Osteoblast (primary cell): ENCODE results near the gene MDM4. TPM values are rescaled to one million over a fixed set of nuclear protein-coding genes. Genes with fewer than 3 reads are reported as not detected.

Experiments
- DNase-seq: peaks from one replicate; pipeline ENCODE4 v3.0.0; 2011; ENCODE audit warnings: low spot score, mixed read lengths; ENCODE audit not compliant: insufficient read length; ENCODE audit errors: missing footprints
- H2AFZ ChIP-seq: 2 replicates; pipeline ENCODE4 v1.6.0; 2011; ENCODE audit warnings: mild to moderate bottlenecking, low read length
- H3K27ac ChIP-seq: 2 replicates; pipeline ENCODE4 v1.5.1; 2011; ENCODE audit warnings: mild to moderate bottlenecking, low read depth, low read length, moderate library complexity
- H3K27me3 ChIP-seq: 2 replicates; pipeline ENCODE4 v1.6.0; 2012; ENCODE audit warnings: mild to moderate bottlenecking, control low read depth, inconsistent platforms, low read length, moderate library complexity; ENCODE audit not compliant: insufficient read depth
- H3K36me3 ChIP-seq: 2 replicates; pipeline ENCODE4 v1.5.1; 2011; ENCODE audit warnings: mild to moderate bottlenecking, low read length, control low read depth, moderate library complexity; ENCODE audit not compliant: insufficient read depth
- H3K4me1 ChIP-seq: 2 replicates; pipeline ENCODE4 v1.5.1; 2011; ENCODE audit warnings: mild to moderate bottlenecking, low read length, control low read depth, moderate library complexity; ENCODE audit not compliant: insufficient read depth
- H3K4me2 ChIP-seq: 2 replicates; pipeline ENCODE4 v1.6.0; 2011; ENCODE audit warnings: mild to moderate bottlenecking, low read length; ENCODE audit not compliant: insufficient read depth
- H3K4me3 ChIP-seq: fragments of 200-600 bp; sonication (generic); 3 replicates; pipeline ENCODE4 v1.5.1; 2012; ENCODE audit warnings: mild to moderate bottlenecking, low read length, inconsistent platforms; ENCODE audit not compliant: insufficient read depth
- H3K79me2 ChIP-seq: 2 replicates; pipeline ENCODE4 v1.6.0; 2012; ENCODE audit warnings: mild to moderate bottlenecking, low read length, control low read depth, inconsistent platforms; ENCODE audit not compliant: insufficient read depth
- H3K9me3 ChIP-seq: 2 replicates; pipeline ENCODE4 v1.5.1; 2011; ENCODE audit warnings: low read depth, low read length, control low read depth
- H4K20me1 ChIP-seq: 2 replicates; pipeline ENCODE4 v1.6.0; 2012; ENCODE audit warnings: mild to moderate bottlenecking, low read length, control low read depth; ENCODE audit not compliant: insufficient read depth
- CTCF ChIP-seq: IDR thresholded peaks from 2 replicates; pipeline ENCODE4 v1.5.1; 2011; ENCODE audit warnings: mild to moderate bottlenecking, low read depth, low read length, moderate library complexity; ENCODE audit errors: extremely low read depth
- total RNA-seq: library from RNA; depleted of rRNA; stranded (reverse); fragments of >200 nt; gene quantifications from 2 replicates; pipeline ENCODE4 v1.2.3, GENCODE V29; 2012

Gene MDM4
- total RNA-seq, 1 donor = 40.2 TPM

GRCh38 chr1:204572923-204573922 lies 57.0 kb downstream of the MDM4 start:
- no peak for TF ChIP-seq CTCF
- no peaks in the 10 kb centered on the region for H3K9me3 ChIP-seq
- H3K4me1 ChIP-seq = no peaks in the 10 kb centered on the region
- H2AFZ ChIP-seq = no peak overlapping the region
- H3K79me2 ChIP-seq = no peaks in the 10 kb centered on the region
- no peaks in the 10 kb centered on the region for H3K27me3 ChIP-seq
- H3K4me3 ChIP-seq = no peak overlapping the region
- H3K4me2 ChIP-seq = no peak overlapping the region
- H3K27ac ChIP-seq = no peak overlapping the region
- H3K36me3 ChIP-seq = no peaks in the 10 kb centered on the region
- H4K20me1 ChIP-seq = no peaks in the 10 kb centered on the region
- DNase-seq = no peak

- Histone ChIP-seq H3K36me3 (no peaks in the 10 kb centered on the region), H3K79me2 (no peaks in the 10 kb centered on the region), H4K20me1 (no peaks in the 10 kb centered on the region), H3K4me1 (no peaks in the 10 kb centered on the region), H3K4me2 (no peak overlapping the region), H3K4me3 (no peak overlapping the region), H3K9me3 (no peaks in the 10 kb centered on the region), H3K27ac (no peak overlapping the region), H3K27me3 (no peaks in the 10 kb centered on the region), H2AFZ (no peak overlapping the region)
- TF ChIP-seq CTCF = no peak
- DNase-seq = no peak
These were observed 58.0 kb downstream of the MDM4 start for GRCh38 chr1:204574016-204574864.

GRCh38 chr1:204574865-204575163 lies 58.6 kb downstream of the MDM4 start:
- no peak overlapping the region for H3K27ac ChIP-seq
- no peaks in the 10 kb centered on the region for H4K20me1 ChIP-seq
- H2AFZ ChIP-seq = no peak overlapping the region
- no peak overlapping the region for H3K4me2 ChIP-seq
- no peaks in the 10 kb centered on the region for H3K9me3 ChIP-seq
- no peaks in the 10 kb centered on the region for H3K27me3 ChIP-seq
- H3K36me3 ChIP-seq = no peaks in the 10 kb centered on the region
- H3K4me1 ChIP-seq = no peaks in the 10 kb centered on the region
- no peaks in the 10 kb centered on the region for H3K79me2 ChIP-seq
- no peak for TF ChIP-seq CTCF
- no peak overlapping the region for H3K4me3 ChIP-seq
- DNase-seq = no peak
